Fibroblast of pulmonary artery (primary cell): ENCODE measurements around the gene ARHGDIB.

Experiments
- DNase-seq: peaks from one replicate; pipeline ENCODE4 v3.0.0-alpha.2; 2010; ENCODE audit warnings: low read depth
- H3K4me3 ChIP-seq: replicated peaks from 2 replicates; pipeline ENCODE4 v1.5.1; 2011; ENCODE audit warnings: low read depth, mild to moderate bottlenecking, control low read depth, low read length, moderate library complexity
- CTCF ChIP-seq: IDR thresholded peaks from 2 replicates; pipeline ENCODE4 v1.5.1; 2011; ENCODE audit warnings: mild to moderate bottlenecking, control low read depth, low read length, inconsistent platforms; ENCODE audit errors: missing control alignments

ARHGDIB gene

GRCh38 chr12:14937014-14937413 is 24.4 kb downstream of the ARHGDIB start:
- no peak overlapping the region for H3K4me3 ChIP-seq
- peak; percentile 29 for TF ChIP-seq CTCF
- peak; percentile 34 for DNase-seq

GRCh38 chr12:14936224-14936861 is 25.1 kb downstream of the ARHGDIB start:
- DNase-seq, result no peak
- no peak overlapping the region for H3K4me3 ChIP-seq
- TF ChIP-seq CTCF, result peak; percentile 18

- TF ChIP-seq CTCF, result no peak
- H3K4me3 ChIP-seq, result no peak overlapping the region
- DNase-seq, result no peak
Measured at GRCh38 chr12:14935031-14935430, 26.4 kb downstream of the ARHGDIB start.

- no peak overlapping the region for H3K4me3 ChIP-seq
- DNase-seq, result no peak
- TF ChIP-seq CTCF, result no peak
Measured at GRCh38 chr12:14934511-14934910, 26.9 kb downstream of the ARHGDIB start.

GRCh38 chr12:14931791-14932560 is 29.4 kb downstream of the ARHGDIB start:
- no peak for DNase-seq
- H3K4me3 ChIP-seq, result no peak overlapping the region
- TF ChIP-seq CTCF, result no peak

GRCh38 chr12:14931359-14931758 is 30.0 kb downstream of the ARHGDIB start:
- no peak overlapping the region for H3K4me3 ChIP-seq
- DNase-seq, result no peak
- TF ChIP-seq CTCF, result no peak

GRCh38 chr12:14930299-14930698 is 31.1 kb downstream of the ARHGDIB start:
- DNase-seq, result peak; percentile 25
- no peak overlapping the region for H3K4me3 ChIP-seq
- TF ChIP-seq CTCF, result peak; percentile 8
